Thyroid gland (tissue), 4 donors: ENCODE results near the gene GPR55. TPM values are rescaled to one million over a fixed set of nuclear protein-coding genes. Genes with fewer than 3 reads are reported as not detected.

Experiments used
- DNase-seq, 2 donors: peaks; one replicate each; pipeline ENCODE4 v3.0.0-alpha.2; 2019
- H3K27ac ChIP-seq, 3 donors: fragments of 200-600 bp; sonication (generic); 1 replicate in 2 of 3; 2 replicates in 1 of 3; pipeline ENCODE4 v1.5.1; 2016 to 2019; ENCODE audit warnings: mild to moderate bottlenecking in 1 of 3, moderate library complexity in 1 of 3
- H3K27me3 ChIP-seq: fragments of 200-600 bp; sonication (generic); one replicate; pipeline ENCODE4 v1.5.1; 2019
- H3K36me3 ChIP-seq, 2 donors: fragments of 200-600 bp; sonication (generic); one replicate each; pipeline ENCODE4 v1.5.1; 2016 to 2019
- H3K4me1 ChIP-seq, 2 donors: fragments of 200-600 bp; sonication (generic); one replicate each; pipeline ENCODE4 v1.5.1; 2017 to 2019
- H3K4me3 ChIP-seq, 3 donors: fragments of 200-600 bp; sonication (generic); replicated peaks in 1 of 3; 1 replicate in 2 of 3; 2 replicates in 1 of 3; pipeline ENCODE4 v1.5.1; 2016; ENCODE audit warnings: mild to moderate bottlenecking in 1 of 3
- H3K9me3 ChIP-seq: fragments of 200-600 bp; sonication (generic); one replicate; pipeline ENCODE4 v1.5.1; 2017
- CTCF ChIP-seq, 6 experiments: fragments of 200-600 bp in 3 of 6; fragments of 450-650 bp in 3 of 6; sonication (generic) in 3 of 6; IDR thresholded peaks; one replicate each; pipeline ENCODE4 v1.5.1; 2016 to 2019; ENCODE audit warnings: antibody characterized with exemption in 6 of 6, mild to moderate bottlenecking in 2 of 6, inconsistent platforms in 1 of 6, moderate library complexity in 1 of 6
- POLR2A ChIP-seq, 2 donors: fragments of 450-650 bp; IDR thresholded peaks; one replicate each; pipeline ENCODE4 v1.6.1; 2017; ENCODE audit warnings: antibody characterized with exemption in 2 of 2, mild to moderate bottlenecking in 2 of 2, moderate library complexity in 1 of 2
- WGBS, 2 donors: methylation state at CpG; one replicate each; pipeline ENCODE4 v1.1.5; 2017; 5-methylcytosine and 5-hydroxymethylcytosine counted together
- intact Hi-C: fragments of 100-400 bp; cut with DNase I; formaldehyde crosslinking; loops from one replicate; pipeline ENCODE4 v1.15.1; 2023
- total RNA-seq, 4 donors: library from RNA; depleted of rRNA; stranded (reverse); fragments of >200 nt; gene quantifications; one replicate each; pipeline ENCODE4 v1.2.3, GENCODE V29; 2016

GPR55 gene
- total RNA-seq, 4 donors from 2014 or later: 0.11 TPM; not detected in 3

- TF ChIP-seq POLR2A (IDR thresholded peaks at IDR 0.05) (no peak), CTCF (IDR thresholded peaks at IDR 0.05) (no peak)
- no peak overlapping the region for H3K4me3 ChIP-seq
- no peaks in the 10 kb centered on the region for H3K36me3 ChIP-seq
- WGBS, 2 donors: 83 to 93% methylated on average over 1 of the region's 1 CpG
- H3K4me1 ChIP-seq: peaks cover 0 to 11% of the 10 kb centered on the region in 2 donors
- DNase-seq: no peak
- H3K27ac ChIP-seq: no peak overlapping the region
- H3K9me3 ChIP-seq: no peaks in the 10 kb centered on the region
- intact Hi-C loops: no loop called here
- peaks cover 8% of the 10 kb centered on the region for H3K27me3 ChIP-seq
Measured at GRCh38 chr2:230955163-230955737, 30.2 kb upstream of the GPR55 start.

- TF ChIP-seq CTCF (IDR thresholded peaks at IDR 0.05): no peak
- H3K27ac ChIP-seq: no peak overlapping the region
- H3K27me3 ChIP-seq: peaks cover 8% of the 10 kb centered on the region
- no peak for DNase-seq
- no peaks in the 10 kb centered on the region for H3K36me3 ChIP-seq
- no peak overlapping the region for H3K4me3 ChIP-seq
- intact Hi-C loops: no loop called here
- H3K9me3 ChIP-seq: no peaks in the 10 kb centered on the region
- peaks cover 0 to 11% of the 10 kb centered on the region in 2 donors for H3K4me1 ChIP-seq
Measured at GRCh38 chr2:230954746-230955145, 29.7 kb upstream of the GPR55 start.

DNA sequence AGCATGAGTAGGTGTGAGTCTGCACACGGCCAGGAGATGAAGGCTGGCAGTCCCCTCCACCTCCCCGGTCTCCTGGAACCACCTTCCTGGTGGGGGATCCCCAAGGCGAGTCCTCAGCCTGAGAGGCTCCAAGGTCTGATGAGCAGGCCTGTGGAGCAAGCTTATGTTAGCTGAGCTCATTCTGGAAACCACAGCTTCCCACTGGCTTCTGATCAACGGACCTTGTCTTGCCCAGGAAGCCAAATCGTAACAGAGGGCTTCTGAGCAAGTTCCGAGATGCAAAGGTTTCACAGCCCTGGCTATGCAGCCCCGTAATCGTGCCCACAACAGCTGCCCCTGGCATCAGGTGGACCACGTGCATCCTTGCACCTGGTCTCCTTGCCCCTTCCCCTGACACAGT lies 28.8 kb upstream of the GPR55 start:
- no peaks in the 10 kb centered on the region for H3K9me3 ChIP-seq
- no peak overlapping the region for H3K27ac ChIP-seq
- no peaks in the 10 kb centered on the region for H3K36me3 ChIP-seq
- intact Hi-C loops: no loop called here
- TF ChIP-seq CTCF (IDR thresholded peaks at IDR 0.05): no peak
- TF ChIP-seq POLR2A (IDR thresholded peaks at IDR 0.05): no peak
- H3K4me1 ChIP-seq: peaks cover 0 to 11% of the 10 kb centered on the region in 2 donors
- DNase-seq: peak in 1 of 2 donors; percentile 27
- H3K4me3 ChIP-seq: no peak overlapping the region
- whole genome bisulfite sequencing, 2 donors: 51 to 65% methylated on average over 9 of the region's 9 CpGs
- H3K27me3 ChIP-seq: peaks cover 7% of the 10 kb centered on the region

DNA sequence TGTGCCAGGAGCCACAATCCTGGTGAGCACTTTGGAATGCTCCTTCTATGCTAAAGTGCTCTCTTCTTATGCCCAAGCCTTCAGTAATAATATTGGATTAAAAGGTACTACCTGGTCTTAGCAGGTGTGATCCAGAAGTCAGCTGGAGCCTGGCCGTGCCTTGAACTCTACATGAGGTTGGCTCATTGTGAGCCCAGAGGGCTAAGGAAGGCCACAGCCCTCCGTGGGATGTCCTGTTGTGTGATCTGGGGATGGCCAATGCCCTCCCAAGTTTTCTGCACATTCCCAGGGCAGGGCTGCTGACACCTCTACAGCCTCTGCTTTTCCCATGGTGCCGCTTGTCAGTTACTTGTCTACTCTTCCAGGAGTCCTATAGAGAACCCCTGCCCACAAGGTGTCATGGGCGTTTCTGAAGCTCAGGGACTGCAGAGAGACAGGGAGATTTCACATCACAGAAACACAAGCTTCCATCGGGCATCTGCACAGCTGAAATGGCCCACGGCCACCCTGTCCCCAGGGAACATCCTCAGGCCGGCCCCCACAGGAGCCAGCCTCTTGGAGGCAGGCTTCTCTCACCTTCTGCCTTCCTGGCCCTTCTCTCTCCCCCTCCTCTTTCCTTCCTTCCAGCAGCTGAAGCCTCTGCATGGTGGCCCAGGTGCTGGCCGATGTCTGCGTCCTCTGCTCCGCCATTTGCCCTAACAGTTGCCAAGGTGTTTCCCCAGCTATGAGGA lies 27.3 kb upstream of the GPR55 start:
- no peak for TF ChIP-seq POLR2A (IDR thresholded peaks at IDR 0.05)
- no peak for TF ChIP-seq CTCF (IDR thresholded peaks at IDR 0.05)
- H3K27me3 ChIP-seq: no peaks in the 10 kb centered on the region
- no peaks in the 10 kb centered on the region for H3K36me3 ChIP-seq
- intact Hi-C loops: no loop called here
- H3K4me3 ChIP-seq: no peak overlapping the region
- H3K4me1 ChIP-seq: peaks cover 0 to 5% of the 10 kb centered on the region in 2 donors
- WGBS, 2 donors: 95 to 97% methylated on average over 9 to 10 of the region's 10 CpGs
- DNase-seq: no peak
- no peak overlapping the region for H3K27ac ChIP-seq
- no peaks in the 10 kb centered on the region for H3K9me3 ChIP-seq

- 80 to 94% methylated on average over 2 of the region's 2 CpGs for WGBS, 2 donors
- H3K9me3 ChIP-seq: no peaks in the 10 kb centered on the region
- no peak overlapping the region for H3K27ac ChIP-seq
- TF ChIP-seq CTCF (IDR thresholded peaks at IDR 0.05): no peak
- TF ChIP-seq POLR2A (IDR thresholded peaks at IDR 0.05): no peak
- no peaks in the 10 kb centered on the region for H3K27me3 ChIP-seq
- H3K36me3 ChIP-seq: no peaks in the 10 kb centered on the region
- no peaks in the 10 kb centered on the region for H3K4me1 ChIP-seq
- H3K4me3 ChIP-seq: no peak overlapping the region
- intact Hi-C loops: no loop called here
- DNase-seq: no peak
Measured at GRCh38 chr2:230951396-230951795, 26.4 kb upstream of the GPR55 start.
